PC-3 (cell line): ENCODE measurements around the gene LRRTM1. TPM values are rescaled to one million over a fixed set of nuclear protein-coding genes. Genes with fewer than 3 reads are reported as not detected.

Experiments used
- ATAC-seq: fragments of 200-7000 bp; cut with Tn5 transposase; 2 replicates; pipeline ENCODE4 v1.9.1; 2020; ENCODE audit warnings: mild to moderate bottlenecking, moderate library complexity
- BruUV-seq: library from RNA; stranded (reverse); fragments of 400-500 nt; replicated peaks from 2 replicates; lab custom pipeline; 2021; lab: Mats Ljungman, UMichigan
- CTCF ChIA-PET: fragments of 300-600 bp; sonication (Branson Sonifier 250); formaldehyde crosslinking; loops from one replicate; lab custom pipeline; 2022; ENCODE audit warnings: antibody characterized with exemption; lab: Charles Lee
- POLR2A ChIA-PET: fragments of 300-600 bp; sonication (Branson Sonifier 250); formaldehyde crosslinking; loops from one replicate; lab custom pipeline; 2022; ENCODE audit warnings: antibody characterized with exemption; ENCODE audit not compliant: unreplicated experiment; lab: Charles Lee
- DNase-seq: peaks from one replicate; pipeline ENCODE4 v3.0.0-alpha.2; 2015
- H2AFZ ChIP-seq: fragments of 300-600 bp; sonication (generic); 2 replicates; pipeline ENCODE4 v1.6.0; 2016; ENCODE audit warnings: antibody characterized with exemption, low read length
- H3F3A ChIP-seq: fragments of 300-600 bp; sonication (generic); one replicate; pipeline ENCODE4 v1.6.0; 2017; ENCODE audit warnings: antibody characterized with exemption, low read length, control low read depth, mild to moderate bottlenecking; ENCODE audit not compliant: unreplicated experiment
- H3K27ac ChIP-seq: fragments of 300-600 bp; sonication (generic); 2 replicates; pipeline ENCODE4 v1.5.1; 2016; ENCODE audit warnings: mild to moderate bottlenecking, low read length
- H3K27me3 ChIP-seq: fragments of 300-600 bp; sonication (generic); 2 replicates; pipeline ENCODE4 v1.6.1; 2016; ENCODE audit warnings: low read length, mixed read lengths
- H3K36me3 ChIP-seq: fragments of 300-600 bp; sonication (generic); 2 replicates; pipeline ENCODE4 v1.6.1; 2016; ENCODE audit warnings: low read depth, mixed run types, low read length, mixed read lengths
- H3K4me1 ChIP-seq: fragments of 300-600 bp; sonication (generic); 2 replicates; pipeline ENCODE4 v1.5.1; 2016; ENCODE audit warnings: low read length; ENCODE audit not compliant: insufficient read depth
- H3K4me2 ChIP-seq: fragments of 300-600 bp; sonication (generic); 2 replicates; pipeline ENCODE4 v1.6.0; 2016; ENCODE audit warnings: low read length
- H3K4me3 ChIP-seq: fragments of 300-600 bp; sonication (generic); 2 replicates; pipeline ENCODE4 v1.5.1; 2016; ENCODE audit warnings: mild to moderate bottlenecking, low read length, mixed read lengths
- H3K79me2 ChIP-seq: fragments of 300-600 bp; sonication (generic); 2 replicates; pipeline ENCODE4 v1.6.1; 2017; ENCODE audit warnings: low read length, mixed read lengths
- H3K9ac ChIP-seq: fragments of 300-600 bp; sonication (generic); 2 replicates; pipeline ENCODE4 v1.6.0; 2016; ENCODE audit warnings: mild to moderate bottlenecking, low read length
- H3K9me2 ChIP-seq: fragments of 300-600 bp; sonication (generic); replicated peaks from 2 replicates; pipeline ENCODE4 v1.6.1; 2016; ENCODE audit warnings: mixed run types, low read length, mixed read lengths
- H3K9me3 ChIP-seq: fragments of 300-600 bp; sonication (generic); 2 replicates; pipeline ENCODE4 v1.6.1; 2016; ENCODE audit warnings: low read length, mixed read lengths
- H4K20me1 ChIP-seq: fragments of 300-600 bp; sonication (generic); 2 replicates; pipeline ENCODE4 v1.6.1; 2016; ENCODE audit warnings: low read length, mixed read lengths
- CTCF ChIP-seq: fragments of 300-600 bp; sonication (generic); conservative IDR thresholded peaks from 2 replicates; pipeline ENCODE4 v1.5.1; 2017; ENCODE audit warnings: antibody characterized with exemption, low read depth, mild to moderate bottlenecking, low read length
- EZH2 ChIP-seq: fragments of 300-600 bp; sonication (generic); IDR thresholded peaks from one replicate; pipeline ENCODE4 v1.6.1; 2017; ENCODE audit warnings: antibody characterized with exemption, mild to moderate bottlenecking, low read length; ENCODE audit not compliant: unreplicated experiment
- EZH2phosphoT487 ChIP-seq: fragments of 300-600 bp; sonication (generic); IDR thresholded peaks from 2 replicates; pipeline ENCODE4 v1.6.1; 2018; ENCODE audit warnings: mild to moderate bottlenecking, antibody characterized with exemption, low read length, borderline replicate concordance
- intact Hi-C: fragments of 100-400 bp; cut with micrococcal nuclease; formaldehyde crosslinking; loops from 2 replicates; pipeline ENCODE4 v1.9.0; 2023
- total RNA-seq: library from RNA; depleted of rRNA; stranded (reverse); fragments of >200 nt; gene quantifications from 2 replicates; pipeline ENCODE4 v1.2.3, GENCODE V29; 2014

The LRRTM1 gene
- total RNA-seq, 1 experiment from 2014 or later = not detected

GRCh38 chr2:80299661-80300060 is 4.9 kb downstream of the LRRTM1 start:
- TF ChIP-seq CTCF = no peak
- no peak for TF ChIP-seq EZH2
- no peak for TF ChIP-seq EZH2phosphoT487
- Histone ChIP-seq H3K4me3 (no peak overlapping the region), H3K27ac (no peak overlapping the region), H3K9ac (no peak overlapping the region), H2AFZ (no peak overlapping the region), H3F3A (no peaks in the 10 kb centered on the region), H3K9me3 (no peaks in the 10 kb centered on the region), H3K4me2 (no peak overlapping the region), H4K20me1 (no peaks in the 10 kb centered on the region), H3K4me1 (no peaks in the 10 kb centered on the region), H3K36me3 (no peaks in the 10 kb centered on the region), H3K9me2 (no peaks in the 10 kb centered on the region), H3K27me3 (peaks cover 26% of the 10 kb centered on the region), H3K79me2 (no peaks in the 10 kb centered on the region)
- intact Hi-C loops = no loop called here
- ATAC-seq (no peak), DNase-seq (no peak)
- ChIA-PET CTCF (no interaction called here), POLR2A (no interaction called here)
- no TSS peak for BruUV-seq

- DNase-seq = no peak
- Histone ChIP-seq H3K79me2 (no peaks in the 10 kb centered on the region), H3K4me3 (no peak overlapping the region), H3K9ac (no peak overlapping the region), H3K4me2 (no peak overlapping the region), H3K4me1 (no peaks in the 10 kb centered on the region), H3K27me3 (peaks cover 21% of the 10 kb centered on the region), H2AFZ (no peak overlapping the region), H3K9me3 (no peaks in the 10 kb centered on the region), H3F3A (no peaks in the 10 kb centered on the region), H3K27ac (no peak overlapping the region), H3K36me3 (no peaks in the 10 kb centered on the region), H4K20me1 (no peaks in the 10 kb centered on the region), H3K9me2 (no peaks in the 10 kb centered on the region)
- CTCF ChIA-PET = no interaction called here
- BruUV-seq = no TSS peak
- no peak for TF ChIP-seq EZH2phosphoT487
- TF ChIP-seq EZH2 = no peak
- TF ChIP-seq CTCF = no peak
- intact Hi-C loops = no loop called here
- POLR2A ChIA-PET = no interaction called here
- no peak for ATAC-seq
Measured at GRCh38 chr2:80298954-80299353, 5.6 kb downstream of the LRRTM1 start.

- BruUV-seq = no TSS peak
- Histone ChIP-seq H3K79me2 (no peaks in the 10 kb centered on the region), H3K27me3 (no peaks in the 10 kb centered on the region), H3K9me3 (no peaks in the 10 kb centered on the region), H3K4me1 (no peaks in the 10 kb centered on the region), H3K9ac (no peak overlapping the region), H3K4me2 (no peak overlapping the region), H4K20me1 (no peaks in the 10 kb centered on the region), H3K9me2 (no peaks in the 10 kb centered on the region), H3F3A (no peaks in the 10 kb centered on the region), H2AFZ (no peak overlapping the region), H3K36me3 (no peaks in the 10 kb centered on the region), H3K4me3 (no peak overlapping the region), H3K27ac (no peak overlapping the region)
- DNase-seq (no peak), ATAC-seq (no peak)
- POLR2A ChIA-PET = no interaction called here
- no peak for TF ChIP-seq CTCF
- TF ChIP-seq EZH2phosphoT487 = no peak
- CTCF ChIA-PET = no interaction called here
- intact Hi-C loops = no loop called here
Measured at GRCh38 chr2:80293039-80293438, 11.5 kb downstream of the LRRTM1 start.
